Activated T-cell treated with anti-CD3 and anti-CD28 coated beads for 4 hours (primary cell): ENCODE data around the gene WASF1.
"Not testable (repeated sequence)": the region's sequence is repeated elsewhere in the genome, so short reads cannot be mapped to it uniquely, and the experiment has no call there.

Source experiments
- DNase-seq: peaks from one replicate; pipeline ENCODE4 v3.0.0-alpha.2; 2020

Gene WASF1

DNA sequence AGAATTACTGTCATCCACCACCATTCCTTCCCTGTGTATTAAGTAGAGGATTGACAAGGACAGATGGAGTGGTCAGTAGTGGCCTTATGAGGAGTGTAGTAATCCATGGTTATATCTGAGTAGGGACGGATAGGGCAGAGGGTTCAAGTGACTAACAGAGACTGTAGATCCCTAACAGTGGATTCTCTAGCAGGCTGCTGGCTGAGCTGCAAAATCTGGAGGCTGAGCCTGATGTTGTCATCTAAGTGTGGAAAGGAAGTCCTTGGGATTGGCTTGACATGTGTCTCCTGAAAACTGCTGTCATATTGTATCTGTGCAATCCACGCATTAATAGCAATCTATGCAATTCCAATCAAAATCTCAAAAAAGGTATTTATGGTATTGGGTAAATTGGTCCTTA, 94.2 kb downstream of the WASF1 start:
- DNase-seq = no peak

DNA sequence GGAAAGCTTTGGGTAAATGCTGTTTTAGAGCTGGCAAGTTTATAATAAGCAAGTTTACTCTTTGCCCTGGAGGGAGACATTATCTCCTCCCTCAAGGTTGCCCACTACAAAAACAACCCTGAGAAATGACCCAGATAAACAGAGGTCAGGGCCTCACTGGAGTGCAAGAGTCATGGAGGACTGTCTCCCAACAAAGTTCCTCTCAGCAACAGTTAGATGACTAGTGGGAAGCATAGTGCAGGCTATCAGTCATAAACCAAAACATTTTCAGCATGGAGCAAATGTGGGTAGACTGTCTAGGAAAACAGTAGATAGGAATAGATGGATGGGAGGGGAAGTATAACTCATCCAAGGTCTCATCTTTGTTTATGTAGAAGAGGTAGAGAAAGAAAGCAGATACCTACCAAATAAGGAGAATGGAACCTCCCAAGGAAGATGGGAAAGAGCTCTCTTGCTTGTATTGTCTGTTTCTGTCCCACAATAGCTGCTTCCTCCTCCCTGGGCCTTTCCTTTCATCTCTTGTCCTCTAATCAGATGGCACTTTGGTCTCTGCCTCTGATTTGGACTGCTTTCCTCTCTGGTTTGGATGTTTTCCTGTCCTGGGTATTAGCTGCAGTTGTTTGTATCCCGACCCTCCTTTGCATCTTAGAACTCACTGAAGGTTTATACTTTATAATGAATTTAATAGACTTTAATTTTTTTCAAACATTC, 95.4 kb downstream of the WASF1 start:
- no peak for DNase-seq

DNA sequence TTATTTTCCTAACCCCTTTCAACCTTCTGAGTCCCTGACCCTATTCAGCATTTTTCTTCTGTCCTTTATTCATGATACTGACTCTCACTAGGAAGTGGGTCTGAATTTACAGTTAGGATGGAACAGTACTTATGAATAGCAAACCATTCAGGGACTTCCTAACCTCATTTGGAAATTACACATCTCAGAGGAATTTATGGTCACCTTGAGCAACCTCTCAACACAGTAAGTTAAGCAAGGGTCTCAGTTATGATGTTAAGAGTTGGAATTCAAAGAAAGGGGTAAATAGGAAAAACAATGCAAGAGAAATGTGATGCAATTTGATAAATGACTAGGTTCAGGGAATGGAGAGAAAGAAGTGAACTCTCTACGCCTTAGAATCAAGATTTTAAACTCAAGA, 104.1 kb downstream of the WASF1 start:
- DNase-seq = no peak

DNA sequence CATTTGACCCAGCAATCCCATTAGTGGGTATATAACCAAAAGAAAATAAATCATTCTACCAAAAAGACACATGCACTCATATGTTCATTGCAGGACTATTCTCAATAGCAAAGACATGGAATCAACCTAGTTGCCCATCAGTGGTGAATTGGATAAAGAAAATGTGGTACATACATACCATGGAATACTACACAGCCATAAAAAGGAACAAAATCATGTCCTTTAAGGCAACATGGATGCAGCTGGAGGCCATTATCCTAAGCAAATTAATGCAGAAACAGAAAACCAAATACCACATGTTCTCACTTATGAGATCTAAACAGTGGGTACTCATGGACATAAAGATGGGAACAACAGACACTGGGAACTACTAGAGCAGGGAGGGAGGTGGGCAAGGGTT, 106.0 kb downstream of the WASF1 start:
- not testable (repeated sequence) for DNase-seq

DNA sequence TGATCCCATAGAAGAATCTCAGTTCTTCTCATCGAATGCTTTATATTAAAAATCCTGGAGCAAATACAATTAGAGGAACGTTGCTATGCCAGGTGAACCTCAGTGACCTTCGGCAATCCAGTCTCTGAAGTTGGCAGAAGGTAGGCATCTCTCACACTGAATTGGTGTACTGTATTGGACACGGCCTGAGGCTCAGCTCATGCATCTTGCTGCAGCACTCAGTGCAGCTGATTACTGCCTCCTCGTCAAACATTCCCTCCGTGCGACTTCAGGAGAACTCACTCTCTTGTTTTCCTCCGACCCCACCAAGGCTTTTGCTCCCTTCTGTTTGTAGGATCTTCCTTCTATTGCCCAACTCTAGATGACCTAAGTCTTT, 110.9 kb downstream of the WASF1 start:
- no peak for DNase-seq

DNA sequence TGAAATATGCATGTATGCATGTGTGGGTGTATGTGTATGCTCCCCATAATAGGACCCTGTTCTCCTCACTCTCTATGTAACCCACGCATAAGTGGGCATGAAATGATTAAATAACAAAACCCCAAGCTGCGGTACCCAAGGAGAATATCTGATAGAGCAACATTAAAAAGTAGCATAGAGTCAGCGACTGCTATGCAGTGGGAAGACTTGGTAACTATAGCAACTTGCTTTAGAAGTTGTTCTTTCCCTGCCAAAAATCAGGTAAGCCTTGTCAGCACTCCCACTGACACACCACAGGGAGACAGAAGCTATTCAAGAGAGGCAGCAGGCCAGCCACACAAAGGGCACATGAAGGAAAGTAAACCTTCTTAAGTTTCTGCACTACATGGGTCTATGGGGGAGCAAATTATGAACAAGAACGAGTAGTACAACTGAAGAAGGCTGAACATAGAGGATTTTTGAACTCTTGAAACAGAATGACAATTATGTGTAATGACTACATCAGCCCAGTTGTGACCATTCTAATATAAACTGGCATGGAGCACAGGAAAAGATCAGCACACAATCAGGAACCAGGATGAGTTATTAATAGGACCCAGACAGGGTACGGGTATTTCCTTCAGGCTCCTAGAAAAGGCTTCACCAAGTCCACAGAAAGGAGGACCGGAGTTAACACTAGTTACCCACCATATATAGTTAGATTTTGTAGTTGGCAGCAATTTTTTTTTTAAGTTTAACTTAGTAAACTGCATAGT, 111.5 kb downstream of the WASF1 start:
- DNase-seq = no peak

DNA sequence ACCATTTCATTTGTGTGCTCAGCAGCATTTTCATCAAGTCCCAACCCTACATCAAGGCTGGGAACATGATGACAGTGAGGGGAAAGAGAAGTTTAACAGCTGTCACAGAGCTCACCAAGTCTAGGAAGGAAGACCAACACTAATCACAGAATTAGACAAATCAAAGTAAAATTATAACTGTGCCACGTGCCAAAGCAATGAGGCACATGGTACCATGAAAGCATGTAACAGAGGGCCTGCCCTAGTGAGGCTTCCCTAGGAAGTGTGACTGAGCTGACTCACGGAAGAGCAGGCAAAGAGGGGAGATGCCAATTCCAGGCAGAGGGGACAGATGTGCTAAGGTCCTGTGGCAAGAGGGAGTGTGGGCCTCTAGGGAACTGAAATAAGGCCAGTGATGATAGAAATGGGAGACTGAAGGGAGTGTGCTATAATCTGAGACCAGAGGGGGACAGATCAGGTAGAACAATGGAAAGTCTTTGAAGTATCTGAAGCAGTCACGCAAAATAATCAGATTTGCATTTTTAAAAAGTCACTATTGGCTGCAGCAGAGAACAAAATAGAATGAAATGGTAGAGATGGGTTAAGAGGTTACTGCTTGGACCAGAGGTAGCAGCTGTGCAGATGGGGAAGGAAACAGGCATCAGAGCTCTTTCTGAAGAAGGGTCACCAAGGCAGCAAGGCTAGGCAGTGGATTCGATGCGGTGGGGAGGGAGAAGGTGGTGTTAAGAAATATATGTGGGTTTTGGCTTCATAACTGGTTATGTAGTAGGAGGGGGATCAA, 114.5 kb downstream of the WASF1 start:
- DNase-seq = no peak

DNA sequence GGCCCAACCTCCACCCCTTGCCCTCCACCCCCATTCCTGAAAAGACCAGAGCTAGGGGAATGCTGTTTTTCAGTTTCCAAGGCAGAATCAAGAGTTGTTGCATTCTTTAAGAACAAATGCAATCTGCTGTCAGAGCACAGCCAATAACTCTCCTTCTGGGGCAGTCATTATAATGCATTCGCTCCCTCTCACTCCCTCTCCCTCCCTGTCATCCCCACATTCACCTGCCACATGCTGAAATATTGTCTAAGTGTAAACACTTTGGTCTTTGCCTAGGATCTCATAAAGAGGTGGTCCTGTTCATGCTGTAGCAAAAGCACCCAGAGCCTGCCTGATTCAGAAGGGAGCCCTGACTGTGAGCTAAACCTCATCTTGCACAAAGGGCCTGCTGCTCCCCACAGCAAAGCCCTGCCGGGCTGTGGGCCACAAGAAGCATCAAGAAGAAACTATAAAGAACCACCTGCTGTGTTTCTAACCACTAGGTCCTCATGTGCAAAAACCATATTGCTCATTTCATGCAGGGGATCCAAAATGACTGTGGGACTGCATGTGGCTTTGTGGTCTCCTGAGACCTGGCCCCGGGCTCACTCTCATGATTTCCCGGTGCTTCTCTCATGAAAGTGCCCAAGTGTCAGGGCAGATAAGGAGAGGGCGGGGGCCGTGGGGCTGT, 115.7 kb downstream of the WASF1 start:
- DNase-seq = no peak

DNA sequence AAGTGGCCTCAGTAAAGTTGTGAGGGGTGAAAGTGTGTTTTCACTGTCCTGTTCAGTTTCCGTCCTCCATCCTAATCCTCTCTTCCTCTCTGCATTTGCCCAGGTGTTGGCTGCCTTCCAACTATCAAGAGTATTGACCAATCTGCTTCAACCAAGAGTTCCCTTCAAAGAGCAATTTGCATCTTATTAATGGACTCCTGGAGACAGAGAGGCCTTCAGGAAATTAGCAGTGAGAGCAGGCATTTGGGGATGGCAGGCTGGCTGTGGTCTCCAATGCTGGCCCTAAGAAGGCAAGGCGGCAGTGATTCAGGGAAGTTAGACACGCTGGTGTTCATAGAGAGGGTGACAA, 124.1 kb downstream of the WASF1 start:
- no peak for DNase-seq

DNA sequence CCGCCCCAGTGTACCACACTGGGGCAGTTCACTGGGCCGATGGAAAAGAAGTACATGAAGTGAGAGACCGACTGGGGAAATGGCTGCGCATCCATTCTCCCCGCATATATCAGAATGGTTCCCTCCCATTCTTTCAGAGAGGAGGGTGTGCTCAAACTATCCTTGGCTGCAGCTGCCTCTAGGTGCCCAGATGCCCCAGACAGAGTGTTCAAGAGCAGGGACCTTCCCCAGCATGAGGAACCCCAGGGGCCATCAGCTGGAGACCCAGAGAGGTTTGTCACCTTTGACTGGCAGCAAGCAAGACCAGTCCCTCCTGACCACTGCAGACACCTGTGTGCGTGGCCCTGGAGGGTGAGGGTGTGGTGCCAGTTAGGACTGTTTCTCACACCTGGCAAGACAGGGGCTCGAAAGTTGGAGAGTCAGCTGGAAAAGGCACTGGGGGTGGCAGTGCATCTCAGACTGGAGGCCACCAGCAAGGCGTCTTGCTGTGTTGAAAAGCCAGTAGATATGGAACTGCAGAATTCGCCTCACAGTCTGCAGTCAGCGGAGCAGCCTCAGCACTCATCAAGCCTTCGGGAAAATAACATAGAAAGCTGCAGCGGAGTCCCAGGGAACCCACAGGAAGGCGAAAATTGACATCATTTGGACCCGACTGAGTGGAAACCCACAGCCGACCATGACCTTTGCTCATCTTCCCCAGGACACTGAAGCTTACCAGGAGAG, 124.6 kb downstream of the WASF1 start:
- no peak for DNase-seq

DNA sequence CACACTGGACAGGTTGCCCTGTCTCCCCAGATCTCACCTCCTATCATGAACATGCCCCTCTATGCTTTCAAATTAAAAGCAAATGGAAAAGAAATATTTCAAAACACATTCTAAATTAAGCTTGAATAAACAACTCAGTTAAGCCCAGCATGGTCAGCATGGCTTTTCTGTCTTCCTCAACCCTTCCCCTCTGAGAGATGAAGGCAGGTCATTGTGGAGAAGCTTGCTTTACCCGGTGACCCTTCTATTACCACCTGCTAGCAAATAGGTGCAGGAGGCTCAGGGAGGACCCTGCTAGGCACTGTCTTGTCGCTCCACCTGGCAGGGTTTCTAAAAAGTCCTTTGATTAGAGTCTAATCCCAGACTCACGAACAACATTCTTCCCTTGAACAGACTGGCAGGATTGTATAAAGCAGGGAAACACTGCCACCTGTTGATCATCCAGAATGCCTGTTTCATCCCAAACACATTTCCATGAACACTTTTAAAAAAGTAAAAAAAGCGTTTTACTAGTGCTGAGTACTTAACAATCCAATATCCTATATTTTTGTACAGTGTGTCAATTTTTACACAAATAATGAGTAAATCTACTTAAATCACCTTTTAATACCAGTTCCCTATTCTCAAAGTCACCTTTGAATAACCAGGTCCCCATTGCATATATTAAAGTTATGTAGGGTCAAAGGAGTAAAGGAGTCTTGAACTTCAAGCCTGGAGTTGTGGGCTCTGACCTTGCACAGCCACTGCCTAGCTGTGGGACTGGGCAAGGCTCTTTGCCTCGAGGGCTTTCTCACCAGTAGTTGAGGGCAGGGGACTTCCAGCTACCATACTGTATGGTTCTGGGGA, 125.9 kb downstream of the WASF1 start:
- DNase-seq = no peak

DNA sequence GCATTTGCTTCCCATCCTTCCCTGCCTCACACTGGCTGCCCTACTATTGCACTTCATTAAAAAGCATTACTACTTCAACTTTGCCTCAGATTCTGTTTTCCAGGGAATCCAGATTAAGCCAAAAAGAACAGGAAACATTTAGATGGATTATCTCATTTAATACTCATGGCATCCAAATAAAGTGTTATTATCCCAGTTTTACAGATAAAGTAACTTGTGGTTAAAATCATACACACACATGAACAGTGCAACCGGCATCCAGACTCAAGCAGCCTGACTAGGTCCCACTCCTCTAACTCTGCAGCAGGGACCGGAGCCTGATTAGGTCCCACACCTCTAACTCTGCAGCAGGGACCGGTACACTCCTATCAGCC, 129.0 kb downstream of the WASF1 start:
- DNase-seq = no peak
